Adrenal gland (tissue), 12 donors: ENCODE results near the gene RFXANK. TPM values are rescaled to one million over a fixed set of nuclear protein-coding genes. Genes with fewer than 3 reads are reported as not detected.

ENCODE experiments used
- DNase-seq, 7 donors: peaks; one replicate each; pipeline ENCODE4 v3.0.0-alpha.2; 2019 to 2020
- H3K27ac ChIP-seq, 5 donors: fragments of 200-600 bp; sonication (generic) in 4 of 5; 1 replicate in 3 of 5; 2 replicates in 2 of 5; pipeline versions ENCODE4 v1.5.1 to v1.8.0; 2016 to 2020; ENCODE audit warnings: mild to moderate bottlenecking in 1 of 5
- H3K27me3 ChIP-seq: fragments of 200-600 bp; 2 replicates; pipeline ENCODE4 v1.8.0; 2021
- H3K36me3 ChIP-seq, 2 donors: fragments of 200-600 bp; replicated peaks in 1 of 2; 1 replicate in 1 of 2; 2 replicates in 1 of 2; pipeline versions ENCODE4 v1.5.1 to v1.8.0; 2018 to 2022
- H3K4me1 ChIP-seq, 2 donors: fragments of 200-600 bp; replicated peaks in 1 of 2; 1 replicate in 1 of 2; 2 replicates in 1 of 2; pipeline versions ENCODE4 v1.5.1 to v1.8.0; 2018 to 2021
- H3K4me3 ChIP-seq, 4 donors: fragments of 200-600 bp; sonication (generic) in 3 of 4; one replicate each; pipeline ENCODE4 v1.5.1; 2016 to 2018
- H3K9me3 ChIP-seq, 3 donors: fragments of 200-600 bp; sonication (generic) in 1 of 3; replicated peaks in 1 of 3; 1 replicate in 2 of 3; 2 replicates in 1 of 3; pipeline versions ENCODE4 v1.5.1 to v1.8.0; 2016 to 2021
- CTCF ChIP-seq, 6 experiments: fragments of 450-650 bp in 4 of 6; fragments of 200-600 bp in 2 of 6; sonication (generic) in 1 of 6; IDR thresholded peaks; 1 replicate in 5 of 6; 2 replicates in 1 of 6; pipeline versions ENCODE4 v1.5.1 to v1.8.0; 2016 to 2021; ENCODE audit warnings: antibody characterized with exemption in 6 of 6, mild to moderate bottlenecking in 2 of 6, moderate library complexity in 1 of 6
- POLR2A ChIP-seq, 2 donors: fragments of 450-650 bp; IDR thresholded peaks; one replicate each; pipeline ENCODE4 v1.6.1; 2017; ENCODE audit warnings: antibody characterized with exemption in 2 of 2, mild to moderate bottlenecking in 2 of 2, moderate library complexity in 1 of 2
- WGBS, 4 donors: extraction: QIAGEN DNeasy Blood & Tissue Kit in 2 of 4; methylation state at CpG; one replicate each; pipeline versions ENCODE4 v1.1.5 to v1.1.7; 2013 to 2017; 5-methylcytosine and 5-hydroxymethylcytosine counted together
- intact Hi-C, 2 donors: fragments of 100-400 bp; cut with DNase I; formaldehyde crosslinking; loops; one replicate each; pipeline versions ENCODE4 v1.14.1 to v1.15.0; 2022 to 2023
- polyA plus RNA-seq, 3 donors: library from polyadenylated mRNA; stranded (reverse); fragments of 200-250 nt in 2 of 3; fragments of 350-450 nt in 1 of 3; fragmentation: Illumina TruSeq in 1 of 3; extraction: RNeasy Lipid Tissue Mini Kit (QIAGEN cat#74804) in 1 of 3; gene quantifications; one replicate each; pipeline ENCODE4 v1.2.3, GENCODE V29; 2013 to 2014
- total RNA-seq, 9 donors: library from RNA; depleted of rRNA in 4 of 9; stranded (reverse); fragments of >200 nt in 4 of 9; fragments of 120-200 nt in 1 of 9; fragmentation: NEBNext Ultra II Directional in 1 of 9; extraction: Animal tissue kit (Norgen Biotek cat#: 25700) in 1 of 9; gene quantifications; one replicate each; pipeline versions ENCODE4 v1.1.0 to v1.2.4, GENCODE V29; 2013 to 2023
- donor health status: healthy with polysubstance abuse.
- donor health status: Bipolar disorder and iron deficiency.
- donor health status: DM: yes; HTN: yes; CAD: no.
- donor health status: DM: no; HTN: no; CAD: no.
- donor health status: DM: no; HTN: no; CAD: no.
- donor health status: DM: yes; HTN: yes; CAD: no.

Gene RFXANK
- total and polyA plus RNA-seq, 12 donors: 21.7 to 195 (median 52.4) TPM

- Histone ChIP-seq H3K27me3 (no peaks in the 10 kb centered on the region), H3K4me1 (no peaks in the 10 kb centered on the region), H3K9me3 (no peaks in the 10 kb centered on the region), H3K4me3 (no peak overlapping the region), H3K27ac (no peak overlapping the region), H3K36me3 (no peaks in the 10 kb centered on the region)
- no peak for DNase-seq
- 84 to 94% (median 92%) methylated on average over 5 to 7 of the region's 7 CpGs for WGBS, 4 donors
- no peak for TF ChIP-seq CTCF (IDR thresholded peaks at IDR 0.05)
- TF ChIP-seq POLR2A (IDR thresholded peaks at IDR 0.05): no peak
- intact Hi-C loops: no loop called here
Observed at GRCh38 chr19:19162495-19162894, 29.6 kb upstream of the RFXANK start.

GRCh38 chr19:19165396-19165795 lies 26.7 kb upstream of the RFXANK start:
- 86 to 100% (median 100%) methylated on average over 1 of the region's 1 CpG for WGBS, 4 donors
- no peak overlapping the region for H3K27ac ChIP-seq
- H3K4me1 ChIP-seq: peaks cover 3 to 8% of the 10 kb centered on the region in 2 donors
- intact Hi-C loops: no loop called here
- H3K4me3 ChIP-seq: no peak overlapping the region
- H3K9me3 ChIP-seq: no peaks in the 10 kb centered on the region
- H3K27me3 ChIP-seq: no peaks in the 10 kb centered on the region
- TF ChIP-seq POLR2A (IDR thresholded peaks at IDR 0.05) (no peak), CTCF (IDR thresholded peaks at IDR 0.05) (no peak)
- DNase-seq: no peak
- H3K36me3 ChIP-seq: no peaks in the 10 kb centered on the region

GRCh38 chr19:19167612-19168011 lies 24.4 kb upstream of the RFXANK start:
- Histone ChIP-seq H3K9me3 (no peaks in the 10 kb centered on the region), H3K27me3 (no peaks in the 10 kb centered on the region), H3K36me3 (no peaks in the 10 kb centered on the region), H3K4me1 (peaks cover 3 to 10% of the 10 kb centered on the region in 2 donors), H3K4me3 (no peak overlapping the region), H3K27ac (no peak overlapping the region)
- intact Hi-C loops: no loop called here
- WGBS, 4 donors: 69 to 92% (median 91%) methylated on average over 3 of the region's 3 CpGs
- DNase-seq: no peak
- no peak for TF ChIP-seq CTCF (IDR thresholded peaks at IDR 0.05)
- no peak for TF ChIP-seq POLR2A (IDR thresholded peaks at IDR 0.05)

DNA sequence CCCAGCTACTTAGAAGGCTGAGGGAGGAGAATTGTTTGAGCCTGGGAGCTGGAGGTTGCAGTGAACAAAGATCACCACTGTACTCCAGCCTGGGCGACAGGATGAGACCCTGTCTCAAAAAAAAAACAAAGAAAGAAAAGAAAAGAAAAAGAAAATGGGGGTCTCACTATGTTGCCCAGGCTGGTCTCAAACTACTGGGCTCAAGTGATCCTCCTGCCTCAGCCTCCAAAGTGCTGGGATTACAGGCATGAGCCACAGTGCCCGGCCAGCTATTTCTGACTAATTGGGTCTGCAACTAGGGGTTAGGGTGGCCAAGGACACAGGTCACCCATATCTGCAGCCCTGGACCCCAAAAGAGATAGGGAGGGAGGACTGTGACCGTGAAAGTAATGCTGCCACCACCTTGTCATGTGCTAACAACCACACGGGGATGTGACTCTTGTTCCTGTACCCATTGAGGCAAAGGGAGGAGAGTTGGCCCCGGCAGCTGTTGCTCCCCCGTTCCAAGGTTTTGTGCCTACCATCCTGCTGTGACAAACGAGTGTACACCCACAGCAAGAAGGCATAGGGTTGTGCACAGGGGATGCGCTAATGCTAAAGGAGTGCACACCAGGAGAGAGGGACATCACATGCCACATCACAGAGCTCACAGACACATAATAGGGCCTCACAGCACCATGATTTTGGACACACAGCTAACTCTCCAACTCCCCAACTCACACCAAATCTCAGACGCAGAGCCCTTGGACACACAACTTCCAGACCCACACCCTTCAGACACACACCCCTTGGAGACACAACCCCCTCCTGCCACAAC lies 22.6 kb upstream of the RFXANK start:
- H3K36me3 ChIP-seq: no peaks in the 10 kb centered on the region
- H3K27ac ChIP-seq: no peak overlapping the region
- TF ChIP-seq POLR2A (IDR thresholded peaks at IDR 0.05) (no peak), CTCF (IDR thresholded peaks at IDR 0.05) (no peak)
- 74 to 83% (median 79%) methylated on average over 7 to 9 of the region's 9 CpGs for WGBS, 4 donors
- H3K4me1 ChIP-seq: peaks cover 3 to 10% of the 10 kb centered on the region in 2 donors
- H3K4me3 ChIP-seq: no peak overlapping the region
- no peaks in the 10 kb centered on the region for H3K9me3 ChIP-seq
- DNase-seq: no peak
- intact Hi-C loops: no loop called here
- H3K27me3 ChIP-seq: no peaks in the 10 kb centered on the region
